GM19324 (cell line): Measurements from ENCODE around the gene LYST.
"Not testable (repeated sequence)": the region's sequence is repeated elsewhere in the genome, so short reads cannot be mapped to it uniquely, and the experiment has no call there.

Experiments
- ATAC-seq: cut with Tn5 transposase; IDR thresholded peaks from one replicate; pipeline ENCODE4 v1.9.1; 2021; ENCODE audit warnings: mild to moderate bottlenecking, moderate library complexity; ENCODE audit not compliant: unreplicated experiment, low FRiP score

LYST gene

DNA sequence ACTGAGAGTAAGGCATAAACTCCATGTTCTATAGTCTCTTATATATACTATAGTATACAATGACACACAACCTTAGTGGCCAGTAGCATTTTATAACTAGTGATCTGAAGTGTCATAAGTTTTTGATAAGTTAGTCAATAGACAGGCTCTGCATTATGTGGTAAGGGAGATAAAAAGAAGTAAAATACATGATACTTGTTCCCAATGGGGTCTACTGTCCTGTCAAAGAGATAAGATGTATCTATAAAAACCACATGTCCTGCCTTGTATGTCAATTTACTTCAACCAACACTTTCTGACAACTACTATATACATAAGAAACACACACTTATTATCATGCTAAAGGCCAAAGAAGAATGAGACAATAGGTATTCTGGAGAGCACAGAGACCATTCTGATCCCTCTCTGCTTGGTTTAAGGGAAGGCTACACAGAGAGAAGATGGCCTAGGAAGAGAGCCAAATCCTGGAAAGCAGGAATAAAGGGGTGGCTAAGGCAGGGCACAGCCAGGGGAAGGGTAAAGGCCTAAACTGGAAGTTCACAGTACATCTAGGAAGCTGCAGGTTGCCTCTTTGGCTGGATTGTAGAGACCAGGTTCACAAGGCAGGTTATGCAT is 91.4 kb downstream of the LYST start:
- ATAC-seq, result no peak

DNA sequence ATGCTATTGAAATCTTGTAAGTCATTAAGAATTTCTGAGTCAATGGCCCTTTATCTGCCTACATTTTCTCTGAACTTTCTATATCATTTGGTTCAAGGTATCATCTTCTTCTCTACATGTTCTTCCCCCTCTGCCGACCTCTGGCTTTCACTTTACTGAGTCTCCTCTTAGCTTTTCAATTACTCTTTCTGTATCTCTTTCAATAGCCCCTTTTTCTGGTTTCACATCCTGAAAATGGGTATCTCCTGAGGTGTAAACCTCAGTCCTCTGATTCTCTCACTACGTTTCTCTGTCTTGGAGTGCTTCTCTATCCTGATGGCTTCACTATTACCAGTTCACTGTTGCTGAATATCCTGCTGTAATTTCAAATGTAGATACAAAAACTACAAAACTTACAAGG is 98.9 kb downstream of the LYST start:
- ATAC-seq, result peak; percentile 83

DNA sequence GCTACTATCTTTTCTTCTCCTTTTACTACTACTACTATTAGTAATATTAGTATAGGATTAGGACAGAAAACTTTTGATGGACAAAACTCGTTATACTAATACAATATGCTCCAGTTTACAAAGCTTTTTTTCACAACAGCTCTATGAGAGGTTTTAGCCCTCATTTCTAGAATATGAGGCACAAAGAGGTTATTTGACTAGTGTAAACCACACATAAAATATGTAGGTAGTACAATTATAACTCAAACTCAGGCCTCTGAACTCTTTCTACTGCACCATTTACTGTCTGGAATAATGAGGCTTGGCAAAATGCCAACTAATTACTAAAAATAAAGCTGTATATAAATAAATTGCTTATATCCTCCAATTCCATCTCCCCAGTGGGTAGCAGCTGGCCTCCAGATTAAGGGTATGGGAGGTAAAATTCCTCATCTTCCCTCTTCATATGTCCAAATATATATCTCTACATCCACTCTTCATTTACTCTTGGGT is 99.9 kb downstream of the LYST start:
- ATAC-seq, result no peak

DNA sequence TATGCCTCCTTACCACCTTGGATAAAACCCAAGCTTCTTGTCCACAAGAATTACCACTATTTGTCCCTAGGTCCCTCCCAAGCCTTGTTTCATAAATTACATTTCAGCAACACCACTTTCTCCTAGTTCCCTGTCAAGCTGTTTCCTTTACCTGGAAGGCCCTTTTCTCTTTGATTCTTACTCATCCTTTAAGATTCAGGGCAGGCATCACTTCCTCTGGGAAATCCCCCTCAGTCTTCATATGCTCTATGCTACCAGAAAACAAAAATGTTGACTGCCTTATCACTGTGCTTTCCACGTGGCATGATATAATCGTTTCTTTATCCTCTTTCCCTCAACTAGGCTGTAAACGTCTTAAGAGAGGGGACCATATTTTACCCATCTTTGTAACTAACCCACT is 102.7 kb downstream of the LYST start:
- no peak for ATAC-seq

DNA sequence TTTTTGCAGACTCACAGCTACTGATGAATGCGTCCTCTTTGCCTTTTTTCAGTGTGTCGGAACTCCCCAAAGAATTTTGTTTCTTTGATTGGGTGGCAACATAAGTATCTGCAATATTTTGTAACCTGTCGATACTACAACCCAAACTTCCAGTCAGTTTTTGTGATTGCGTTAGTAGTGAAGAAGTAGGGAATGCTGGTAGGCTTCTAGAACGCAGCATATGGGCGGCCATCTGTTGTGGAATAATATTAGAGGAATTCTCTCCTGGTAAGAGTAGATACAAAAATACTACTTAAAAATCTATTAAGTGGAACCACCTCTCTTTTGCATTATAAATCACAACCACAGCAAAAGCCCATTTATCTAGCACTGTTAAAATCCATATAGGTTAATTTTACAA is 107.4 kb downstream of the LYST start:
- ATAC-seq, result no peak

DNA sequence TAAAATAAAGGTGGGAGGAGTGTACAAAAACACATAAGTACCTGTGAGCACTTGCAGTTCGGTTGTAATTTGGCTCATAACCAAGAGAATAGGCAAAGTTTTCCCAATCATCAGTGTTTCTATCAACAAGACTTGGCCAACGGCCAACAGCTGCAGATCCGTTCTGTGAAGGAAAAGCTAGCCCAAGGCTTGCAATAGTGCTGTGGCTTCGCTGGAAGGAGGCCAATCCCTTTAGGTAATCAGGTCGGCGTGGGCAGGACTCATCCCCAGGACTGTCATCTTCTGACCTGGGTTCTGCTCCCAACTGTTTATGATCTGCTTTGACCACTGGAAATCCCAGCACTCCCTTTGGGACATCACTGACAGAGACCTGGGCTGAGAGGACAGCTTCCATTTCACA is 107.8 kb downstream of the LYST start:
- ATAC-seq, result no peak

DNA sequence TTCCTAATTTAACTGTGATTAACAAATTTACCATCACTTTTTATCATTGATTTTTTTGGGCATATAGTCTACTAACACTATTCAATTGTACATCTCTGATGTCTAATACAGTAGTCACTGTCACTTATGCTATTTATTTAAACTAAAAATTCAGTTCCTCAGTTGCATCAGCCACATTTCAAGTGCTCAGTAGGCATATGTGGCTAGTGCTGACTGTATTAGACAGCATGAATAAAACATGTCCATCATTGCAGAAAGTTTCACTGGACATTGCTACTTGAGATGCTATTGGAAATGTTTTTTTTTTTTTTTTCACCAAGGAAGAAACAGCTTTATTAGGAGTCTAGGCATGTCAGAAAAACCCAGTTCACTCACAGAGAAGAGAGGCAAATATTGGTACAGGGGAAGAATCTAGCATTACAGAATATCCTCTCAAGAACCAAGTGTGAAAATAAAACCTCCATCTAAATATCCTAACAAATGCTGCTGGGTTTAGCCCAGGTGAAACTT is 109.1 kb downstream of the LYST start:
- ATAC-seq, result no peak

DNA sequence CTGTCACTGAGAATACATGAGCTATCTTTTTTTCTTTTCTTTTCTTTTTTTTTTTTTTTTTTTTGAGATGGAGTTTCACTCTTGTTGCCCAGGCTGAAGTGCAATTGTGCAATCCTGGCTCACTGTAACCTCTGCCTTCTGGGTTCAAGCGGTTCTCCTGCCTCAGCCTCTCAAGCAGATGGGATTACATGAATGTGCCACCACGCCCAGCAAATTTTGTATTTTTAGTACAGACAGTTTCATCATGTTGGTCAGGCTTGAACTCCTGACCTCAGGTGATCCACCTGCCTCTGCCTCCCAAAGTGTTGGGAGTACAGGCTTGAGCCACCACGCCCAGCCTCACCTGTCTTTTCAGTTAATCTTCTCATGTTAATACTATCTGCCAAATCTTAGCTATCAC is 112.5 kb downstream of the LYST start:
- not testable (repeated sequence) for ATAC-seq

DNA sequence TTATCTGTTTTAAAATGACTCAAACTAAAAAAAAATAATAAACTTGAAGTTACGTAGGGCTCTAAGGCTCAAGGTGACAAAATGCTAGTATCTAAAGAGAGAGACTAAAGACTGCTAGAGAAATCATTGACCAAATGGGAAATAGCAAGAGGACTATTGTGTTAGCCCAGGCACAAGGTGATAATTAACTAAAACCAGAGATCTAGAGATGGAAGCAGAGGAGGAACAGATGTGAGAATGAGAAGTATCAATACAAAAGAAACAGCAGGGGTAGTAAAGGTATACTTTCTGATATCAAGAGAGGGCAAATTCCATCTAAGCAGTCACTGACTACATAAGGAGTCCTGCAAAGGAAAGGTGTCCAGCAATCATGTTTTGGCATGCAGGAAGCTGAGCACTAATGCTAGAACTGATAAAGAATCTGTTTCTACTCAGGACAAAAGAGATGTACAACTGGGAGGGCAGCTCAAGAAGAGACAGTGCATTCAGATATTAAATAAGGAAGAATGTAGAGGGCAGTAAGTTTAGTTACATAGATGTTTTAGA is 116.9 kb downstream of the LYST start:
- no peak for ATAC-seq

DNA sequence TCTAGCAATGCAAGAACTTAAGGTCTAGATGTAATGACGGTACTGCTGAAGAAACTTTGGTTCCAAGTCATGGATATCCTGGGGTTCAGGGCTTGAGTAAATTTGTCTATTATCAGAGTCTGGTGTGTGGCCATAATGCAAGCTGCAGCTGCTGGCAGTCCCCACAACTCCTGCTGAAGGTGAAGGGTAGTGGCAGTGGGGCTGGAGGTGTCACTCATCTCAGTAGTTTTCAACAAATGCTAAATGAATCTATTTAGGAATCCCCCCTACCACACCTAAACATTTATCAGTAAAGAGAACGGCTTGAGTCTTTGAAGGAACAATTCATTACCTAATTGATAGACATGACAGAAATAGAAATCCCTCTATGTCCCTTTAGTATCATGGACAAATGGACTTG is 118.0 kb downstream of the LYST start:
- no peak for ATAC-seq

DNA sequence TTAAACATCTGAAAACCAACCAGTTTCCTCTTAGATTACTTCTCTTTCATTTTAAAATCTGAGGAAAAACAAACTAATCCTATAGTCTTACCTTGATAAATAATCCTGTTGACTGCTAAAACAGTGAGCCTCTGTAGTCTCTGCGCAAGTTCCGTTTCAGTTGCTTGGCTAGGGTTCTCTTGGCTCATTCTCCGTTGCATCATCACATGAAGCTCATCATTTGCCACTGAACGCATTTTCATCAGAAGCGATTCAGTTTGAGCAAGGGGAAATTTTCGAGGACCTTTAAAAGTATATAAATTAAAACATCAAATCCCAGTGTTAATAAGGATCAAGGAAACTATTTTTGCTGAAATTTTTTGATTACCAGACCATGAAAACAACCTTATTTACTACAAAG is 120.5 kb downstream of the LYST start:
- no peak for ATAC-seq

DNA sequence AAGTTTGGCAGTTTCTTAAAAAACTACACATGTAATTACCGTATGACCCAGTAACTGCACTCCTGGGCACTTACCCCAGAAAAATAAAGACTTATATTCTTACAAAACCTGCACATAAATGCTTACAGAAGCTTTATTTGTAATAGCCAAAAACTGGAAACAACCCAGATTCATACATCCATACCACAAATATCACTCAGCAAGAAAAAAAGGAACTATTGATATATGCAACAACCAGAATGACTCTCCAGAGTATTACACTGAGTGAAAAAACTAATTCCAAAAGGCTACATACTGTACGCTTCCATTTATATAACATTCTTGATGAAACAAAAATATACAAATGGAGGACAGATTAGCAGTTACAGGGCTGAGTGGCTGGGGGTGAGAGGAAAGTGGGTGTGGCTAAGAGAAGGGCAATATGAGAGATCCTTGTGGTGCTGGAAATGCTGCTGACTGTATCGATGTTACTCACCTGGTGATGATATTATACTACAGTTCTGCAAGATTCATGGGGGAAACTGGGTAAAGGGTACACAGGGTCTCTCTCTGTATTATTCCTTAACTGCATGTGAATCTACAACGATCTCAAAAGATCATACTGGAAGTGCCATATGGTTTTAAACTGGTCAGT is 121.1 kb downstream of the LYST start:
- ATAC-seq, result no peak

DNA sequence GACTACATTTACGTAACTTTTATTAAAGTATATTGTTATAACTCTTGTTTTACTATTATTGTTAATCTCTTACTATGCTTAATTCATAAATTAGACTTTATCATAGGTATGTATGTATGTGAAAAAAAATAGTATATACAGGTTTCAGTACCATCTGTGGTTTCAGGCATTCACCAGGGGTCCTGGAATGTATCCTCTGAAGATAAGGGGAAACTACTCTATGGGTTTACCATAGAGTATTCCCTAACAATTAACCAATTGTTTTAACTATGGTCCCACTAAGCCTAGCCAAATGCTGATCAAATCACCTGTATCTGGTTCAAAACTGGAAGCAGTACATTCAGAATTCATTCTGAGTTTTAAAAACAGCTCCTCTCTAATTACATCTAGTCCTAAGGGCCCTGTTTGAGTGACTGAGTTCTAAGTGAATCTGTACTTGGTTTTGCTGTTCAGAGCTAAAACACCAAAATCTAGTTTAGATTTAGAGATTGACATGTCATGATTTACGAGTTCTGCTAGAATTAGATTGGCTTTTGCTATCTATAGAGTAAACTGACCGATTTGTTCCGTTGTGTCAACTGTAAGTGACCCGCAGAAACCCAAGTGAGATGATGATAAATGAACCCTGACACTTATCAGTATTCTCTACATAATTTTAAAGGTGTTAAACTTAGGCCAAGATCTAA is 123.6 kb downstream of the LYST start:
- no peak for ATAC-seq

DNA sequence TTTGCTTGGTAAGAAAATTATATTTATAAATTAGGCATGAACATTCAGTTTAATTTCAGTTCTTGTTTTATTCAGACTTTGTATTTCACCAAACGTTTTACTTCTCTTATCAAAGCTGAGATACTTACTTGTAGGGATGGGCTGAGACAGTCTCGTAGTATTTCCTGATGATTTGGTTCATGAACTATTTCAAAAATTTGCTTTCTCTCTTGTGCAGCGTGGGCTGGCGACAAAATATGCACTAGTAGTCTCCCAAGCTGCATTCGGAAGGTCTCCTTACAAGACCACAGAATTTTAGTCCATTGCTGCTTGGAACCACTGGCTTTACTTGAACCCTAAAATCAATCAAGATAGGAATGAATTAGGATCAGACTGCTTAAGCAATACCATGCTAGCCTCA is 125.4 kb downstream of the LYST start:
- ATAC-seq, result no peak

DNA sequence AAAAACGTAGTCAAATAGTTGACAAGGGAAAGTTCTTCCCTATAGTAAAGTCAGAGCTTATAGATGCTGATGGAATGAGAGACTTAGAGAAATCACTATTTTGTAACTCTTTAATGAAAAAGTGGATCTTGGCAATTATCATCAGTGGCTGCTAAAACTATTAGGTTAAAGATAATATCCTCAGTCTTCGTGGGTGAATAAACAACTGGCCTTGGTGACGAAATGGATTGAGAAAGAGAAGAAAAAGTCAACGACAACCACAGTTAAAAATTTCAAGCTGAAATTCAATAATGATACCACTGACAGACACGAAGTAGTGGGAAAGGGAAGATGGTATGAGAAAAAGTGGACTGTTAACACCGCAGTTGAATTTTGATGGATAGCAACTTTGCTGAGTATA is 127.1 kb downstream of the LYST start:
- no peak for ATAC-seq

DNA sequence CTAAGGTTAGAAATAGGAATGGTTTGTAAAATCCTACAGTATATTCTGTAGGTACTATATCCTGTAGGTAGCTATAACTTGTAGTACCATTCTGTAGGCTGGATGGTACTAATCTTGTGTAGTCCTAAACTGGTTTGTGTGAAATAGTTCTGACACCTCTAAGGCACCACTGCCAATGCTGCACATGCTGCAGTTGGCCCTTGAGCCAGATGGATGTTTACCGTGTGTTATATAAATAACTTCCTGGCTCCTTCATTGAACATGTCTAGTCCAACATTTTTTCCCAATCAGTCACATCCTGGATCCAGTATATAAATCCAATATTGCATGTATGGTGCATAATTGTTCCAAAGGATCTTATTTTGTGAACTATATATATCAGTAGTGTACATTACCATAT is 127.6 kb downstream of the LYST start:
- no peak for ATAC-seq

DNA sequence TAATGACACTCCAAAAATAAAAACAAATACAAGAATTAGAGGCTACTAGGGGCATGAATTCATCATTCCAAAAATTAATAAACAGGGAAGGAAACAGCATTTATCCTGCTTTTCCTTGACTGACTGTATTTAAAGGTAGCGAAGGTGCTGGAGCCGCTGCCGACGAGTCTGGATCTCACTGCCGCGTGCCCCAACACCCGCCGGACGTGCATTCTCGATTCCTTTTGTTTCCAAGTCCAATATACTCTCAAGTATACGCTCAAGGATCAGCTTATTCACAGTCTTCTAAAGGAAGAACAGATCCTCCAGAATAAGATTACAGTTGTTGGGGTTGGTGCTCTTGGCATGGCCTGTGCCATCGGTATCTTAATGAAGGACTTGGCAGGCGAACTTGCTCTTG is 129.0 kb downstream of the LYST start:
- no peak for ATAC-seq

DNA sequence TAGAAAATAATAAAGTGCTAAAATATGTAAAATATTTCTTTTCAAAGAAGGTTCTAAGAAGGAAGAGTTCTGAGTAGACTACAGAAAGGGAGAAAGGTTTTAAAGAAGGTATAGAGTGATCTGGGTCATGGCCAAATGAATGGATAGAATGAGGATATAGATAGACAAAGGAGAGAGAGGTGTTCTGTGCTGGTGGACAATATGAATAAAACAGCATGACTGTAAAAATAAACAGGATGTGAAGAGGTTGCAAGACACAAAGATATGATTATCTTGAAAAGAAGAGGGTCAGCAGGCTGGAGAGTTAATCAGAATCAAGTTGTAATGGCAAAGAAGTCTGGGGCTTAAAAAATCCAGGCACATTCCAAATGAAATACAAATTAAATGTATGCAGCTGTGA is 130.4 kb downstream of the LYST start:
- no peak for ATAC-seq

DNA sequence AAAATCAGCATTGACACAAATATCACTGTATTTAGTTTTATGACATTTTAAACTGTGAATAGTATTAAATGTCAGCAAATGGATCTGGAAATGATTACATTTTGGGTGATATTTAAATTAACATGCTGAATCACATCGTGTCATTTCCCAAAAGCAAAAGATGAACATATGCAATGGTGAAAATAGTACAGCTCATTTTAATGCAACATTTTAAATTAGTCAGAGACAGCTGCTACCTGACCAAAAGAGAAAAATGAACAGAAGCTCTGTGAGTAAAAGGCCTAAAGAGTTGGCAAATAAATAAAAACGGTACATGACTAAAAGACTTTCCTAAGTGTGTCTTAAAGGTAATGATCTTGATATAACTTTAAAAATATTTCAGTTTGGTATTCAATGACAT is 131.1 kb downstream of the LYST start:
- no peak for ATAC-seq

DNA sequence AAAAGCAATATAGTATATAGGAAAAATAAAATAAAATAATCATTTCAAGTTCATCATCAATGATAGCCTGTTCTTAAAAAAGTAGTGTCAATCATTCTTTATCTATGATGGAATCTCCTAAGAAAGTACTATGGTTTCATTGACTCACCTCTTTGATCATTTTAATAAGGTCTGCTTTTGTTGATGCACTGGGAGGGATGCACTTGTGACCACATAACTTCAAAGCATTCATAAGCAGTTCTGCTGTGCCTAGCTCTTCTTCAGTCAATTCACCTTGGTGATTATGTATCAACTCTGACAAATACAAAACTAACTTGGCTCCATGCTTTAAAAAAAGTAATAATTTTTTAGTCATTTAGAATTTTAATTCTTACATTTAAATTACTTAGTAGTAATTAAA is 132.4 kb downstream of the LYST start:
- no peak for ATAC-seq

DNA sequence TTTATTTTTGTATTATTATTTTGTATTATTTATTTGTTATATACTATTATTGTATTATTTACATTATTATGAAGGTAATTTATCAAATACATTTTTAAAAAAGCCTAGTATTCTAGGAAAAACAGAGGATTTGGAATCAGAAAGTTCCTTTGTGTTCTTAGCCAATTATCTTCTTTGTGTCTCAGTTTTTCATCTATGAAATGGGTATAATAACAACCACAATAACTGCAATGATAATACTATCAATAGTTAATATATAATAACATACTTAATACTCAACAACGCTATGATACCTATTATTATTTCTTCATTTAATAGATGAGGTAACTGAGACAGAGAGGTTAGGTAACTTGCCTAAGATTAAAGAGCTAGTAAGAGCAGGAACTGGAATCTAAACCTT is 136.7 kb downstream of the LYST start:
- no peak for ATAC-seq

DNA sequence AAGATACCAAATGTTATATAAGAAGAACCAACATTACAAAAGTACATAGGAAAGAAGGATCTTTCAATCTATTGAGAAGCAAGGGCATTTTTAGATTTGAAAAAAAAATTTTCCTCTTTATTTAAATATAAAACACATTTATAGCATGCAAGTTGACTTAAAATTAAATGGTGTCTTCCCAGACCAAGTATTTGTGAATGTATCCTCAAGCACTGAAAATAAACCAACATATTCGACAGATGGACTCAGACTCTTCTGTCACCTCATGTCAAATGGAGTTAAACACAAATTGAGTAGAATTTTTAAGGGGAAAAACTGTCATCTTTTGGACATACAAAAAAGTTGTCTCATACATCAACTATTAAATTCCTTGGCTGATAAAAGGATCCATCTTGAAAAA is 140.1 kb downstream of the LYST start:
- ATAC-seq, result no peak
